ENCODE results near the gene CDK11B.

Gene CDK11B

GRCh38 chr1:1603671-1604373 is 55.0 kb downstream of the CDK11B start:
- TF ChIP-seq TAF1 (IDR thresholded peaks at IDR 0.05; ENCODE audit: borderline replicate concordance, insufficient read depth, low read length) (no peak), FOXP2 (optimal IDR thresholded peaks at IDR 0.05; ENCODE audit: borderline replicate concordance, extremely low read depth, extremely low read length, insufficient read depth) (no peak), POLR2AphosphoS5 (IDR thresholded peaks at IDR 0.05; ENCODE audit: low read depth, low read length) (no peak), SIN3A (IDR thresholded peaks at IDR 0.05; ENCODE audit: borderline replicate concordance, insufficient read depth, low read length) (no peak), REST (IDR thresholded peaks at IDR 0.05; ENCODE audit: insufficient read depth in 1 of 2, low read depth in 2 of 2, low read length in 2 of 2) (no peak)

- TF ChIP-seq SIN3A (IDR thresholded peaks at IDR 0.05; ENCODE audit: borderline replicate concordance, insufficient read depth, low read length) (no peak), FOXP2 (optimal IDR thresholded peaks at IDR 0.05; ENCODE audit: borderline replicate concordance, extremely low read depth, extremely low read length, insufficient read depth) (no peak), TAF1 (IDR thresholded peaks at IDR 0.05; ENCODE audit: borderline replicate concordance, insufficient read depth, low read length) (no peak), REST (IDR thresholded peaks at IDR 0.05; ENCODE audit: insufficient read depth in 1 of 2, low read depth in 2 of 2, low read length in 2 of 2) (no peak), POLR2AphosphoS5 (IDR thresholded peaks at IDR 0.05; ENCODE audit: low read depth, low read length) (no peak)
Measured at GRCh38 chr1:1602968-1603506, 55.8 kb downstream of the CDK11B start.

GRCh38 chr1:1602304-1602967 is 56.4 kb downstream of the CDK11B start:
- TF ChIP-seq REST (IDR thresholded peaks at IDR 0.05; ENCODE audit: insufficient read depth in 1 of 2, low read depth in 2 of 2, low read length in 2 of 2) (no peak), TAF1 (IDR thresholded peaks at IDR 0.05; ENCODE audit: borderline replicate concordance, insufficient read depth, low read length) (no peak), FOXP2 (optimal IDR thresholded peaks at IDR 0.05; ENCODE audit: borderline replicate concordance, extremely low read depth, extremely low read length, insufficient read depth) (no peak), SIN3A (IDR thresholded peaks at IDR 0.05; ENCODE audit: borderline replicate concordance, insufficient read depth, low read length) (no peak), POLR2AphosphoS5 (IDR thresholded peaks at IDR 0.05; ENCODE audit: low read depth, low read length) (no peak)

- TF ChIP-seq FOXP2 (optimal IDR thresholded peaks at IDR 0.05; ENCODE audit: borderline replicate concordance, extremely low read depth, extremely low read length, insufficient read depth) (no peak), REST (IDR thresholded peaks at IDR 0.05; ENCODE audit: insufficient read depth in 1 of 2, low read depth in 2 of 2, low read length in 2 of 2) (no peak), POLR2AphosphoS5 (IDR thresholded peaks at IDR 0.05; ENCODE audit: low read depth, low read length) (no peak), TAF1 (IDR thresholded peaks at IDR 0.05; ENCODE audit: borderline replicate concordance, insufficient read depth, low read length) (no peak), SIN3A (IDR thresholded peaks at IDR 0.05; ENCODE audit: borderline replicate concordance, insufficient read depth, low read length) (no peak)
Measured at GRCh38 chr1:1601564-1602303, 57.1 kb downstream of the CDK11B start.

All from PFSK-1 (cell line).